AG04449 (cell line): Measurements from ENCODE around the gene PABPN1.
"Not testable (repeated sequence)": the region's sequence is repeated elsewhere in the genome, so short reads cannot be mapped to it uniquely, and the experiment has no call there.

Experiments used
- CTCF ChIA-PET: fragments of 350-600 bp; formaldehyde crosslinking; extraction: SDS; loops from one replicate; lab custom pipeline; 2021; ENCODE audit warnings: antibody characterized with exemption; lab: Yijun Ruan, JAX
- POLR2A ChIA-PET: fragments of 400-600, 350-600 bp; formaldehyde crosslinking; extraction: SDS; loops from one replicate; lab custom pipeline; 2020; ENCODE audit warnings: antibody characterized with exemption, inconsistent platforms; lab: Yijun Ruan, JAX
- DNase-seq: peaks from one replicate; pipeline ENCODE4 v3.0.0-alpha.2; 2010; ENCODE audit warnings: low read depth, low spot score
- H3K4me3 ChIP-seq: 2 replicates; pipeline ENCODE4 v1.5.1; 2011; ENCODE audit warnings: low read depth, mild to moderate bottlenecking, control low read depth, low read length
- CTCF ChIP-seq: IDR thresholded peaks from one replicate; pipeline ENCODE4 v1.5.1; 2011; ENCODE audit warnings: mild to moderate bottlenecking, moderate library complexity, low read length, control low read depth, inconsistent platforms; ENCODE audit not compliant: insufficient read depth; ENCODE audit errors: missing control alignments

Gene PABPN1

GRCh38 chr14:23321572-23322547, 603 bp downstream of the PABPN1 start:
- TF ChIP-seq CTCF = no peak
- no peak for DNase-seq
- H3K4me3 ChIP-seq = peak overlapping the region; percentile 82
- ChIA-PET CTCF (interaction anchor here (0.7 to 18.0 kb wide), 24 partner anchors 10 to 253 kb away, joined by 3 to 303 read pairs (median 4); partner anchors contain the start of genes BCL2L2, CMTM5 and SLC22A17), POLR2A (interaction anchor here (0.5 to 3.1 kb wide), 13 partner anchors 11 to 233 kb away, joined by 3 to 34 read pairs (median 6); partner anchors contain the start of genes BCL2L2, HOMEZ, PPP1R3E and SLC22A17)

- no peak for DNase-seq
- POLR2A ChIA-PET = interaction anchor here (0.5 to 3.1 kb wide), 8 partner anchors 16 to 58 kb away, joined by 3 to 34 read pairs (median 8); partner anchors contain the start of genes BCL2L2, PPP1R3E and SLC22A17
- peak overlapping the region; percentile 82 for H3K4me3 ChIP-seq
- TF ChIP-seq CTCF = no peak
- CTCF ChIA-PET = interaction anchor here (0.7 to 18.0 kb wide), 17 partner anchors 11 to 237 kb away, joined by 3 to 303 read pairs (median 4); partner anchors contain the start of genes BCL2L2, CMTM5 and SLC22A17
These were observed 1.6 kb downstream of the PABPN1 start for GRCh38 chr14:23322568-23323517.

GRCh38 chr14:23323838-23324454, 2.7 kb downstream of the PABPN1 start:
- ChIA-PET CTCF (interaction anchor here (1.0 to 18.0 kb wide), 5 partner anchors 10 to 235 kb away, joined by 3 to 303 read pairs (median 5); partner anchors contain the start of gene CMTM5), POLR2A (interaction anchor here (0.7 kb wide), 1 partner anchor 898 kb away, joined by 3 read pairs; no protein-coding TSS in a partner anchor)
- no peak for DNase-seq
- no peak for TF ChIP-seq CTCF
- H3K4me3 ChIP-seq = no peak overlapping the region

- H3K4me3 ChIP-seq = no peak overlapping the region
- ChIA-PET POLR2A (no interaction called here), CTCF (interaction anchor here (1.0 to 18.0 kb wide), 3 partner anchors 54 to 235 kb away, joined by 3 to 303 read pairs (median 4); partner anchors contain the start of gene CMTM5)
- TF ChIP-seq CTCF = no peak
- no peak for DNase-seq
These were observed 3.2 kb downstream of the PABPN1 start for GRCh38 chr14:23324455-23324846.

GRCh38 chr14:23324993-23325392, 3.7 kb downstream of the PABPN1 start:
- POLR2A ChIA-PET = no interaction called here
- TF ChIP-seq CTCF = no peak
- CTCF ChIA-PET = interaction anchor here (1.0 to 18.0 kb wide), 3 partner anchors 53 to 234 kb away, joined by 3 to 303 read pairs (median 4); partner anchors contain the start of gene CMTM5
- no peak overlapping the region for H3K4me3 ChIP-seq
- DNase-seq = no peak

- ChIA-PET CTCF (interaction anchor here (1.4 to 18.0 kb wide), 6 partner anchors 29 to 131 kb away, joined by 4 to 303 read pairs (median 8); partner anchors contain the start of gene CMTM5), POLR2A (interaction anchor here (0.6 to 1.4 kb wide), 3 partner anchors 15 to 204 kb away, joined by 3 to 7 read pairs (median 3); partner anchors contain the start of gene SLC22A17)
- not testable (repeated sequence) for H3K4me3 ChIP-seq, DNase-seq
These were observed 4.5 kb downstream of the PABPN1 start for GRCh38 chr14:23325746-23326145.
